Superior temporal gyrus (tissue), 1 donor: ENCODE data around the gene CRYBG1.
"Not testable (repeated sequence)": the region's sequence is repeated elsewhere in the genome, so short reads cannot be mapped to it uniquely, and the experiment has no call there.

Source experiments
- DNase-seq: peaks from one replicate; pipeline ENCODE4 v3.0.0-alpha.2; 2016; ENCODE audit errors: extremely low spot score

The CRYBG1 gene

GRCh38 chr6:106372838-106373501 lies 12.5 kb downstream of the CRYBG1 start:
- no peak for DNase-seq

GRCh38 chr6:106373502-106374239 lies 13.2 kb downstream of the CRYBG1 start:
- DNase-seq: no peak

- no peak for DNase-seq
These were observed 16.6 kb downstream of the CRYBG1 start for GRCh38 chr6:106377061-106377540.

GRCh38 chr6:106379951-106380350 lies 19.4 kb downstream of the CRYBG1 start:
- no peak for DNase-seq

GRCh38 chr6:106380407-106380806 lies 19.9 kb downstream of the CRYBG1 start:
- no peak for DNase-seq

- no peak for DNase-seq
These were observed 20.7 kb downstream of the CRYBG1 start for GRCh38 chr6:106381223-106381622.

GRCh38 chr6:106381881-106382280 lies 21.4 kb downstream of the CRYBG1 start:
- no peak for DNase-seq

- peak; percentile 3 for DNase-seq
These were observed 23.1 kb downstream of the CRYBG1 start for GRCh38 chr6:106383573-106383972.

GRCh38 chr6:106385530-106385929 lies 25.0 kb downstream of the CRYBG1 start:
- DNase-seq: peak; percentile 1

- DNase-seq: no peak
These were observed 27.4 kb downstream of the CRYBG1 start for GRCh38 chr6:106387875-106388274.

GRCh38 chr6:106390088-106390487 lies 29.6 kb downstream of the CRYBG1 start:
- DNase-seq: peak; percentile 2

- no peak for DNase-seq
These were observed 36.1 kb downstream of the CRYBG1 start for GRCh38 chr6:106396426-106397220.

- no peak for DNase-seq
These were observed 36.9 kb downstream of the CRYBG1 start for GRCh38 chr6:106397431-106397830.

GRCh38 chr6:106398621-106399020 lies 38.1 kb downstream of the CRYBG1 start:
- no peak for DNase-seq

- not testable (repeated sequence) for DNase-seq
These were observed 44.5 kb downstream of the CRYBG1 start for GRCh38 chr6:106405044-106405443.

GRCh38 chr6:106411056-106411455 lies 50.5 kb downstream of the CRYBG1 start:
- no peak for DNase-seq

GRCh38 chr6:106411643-106412200 lies 51.2 kb downstream of the CRYBG1 start:
- DNase-seq: no peak

GRCh38 chr6:106413016-106413415 lies 52.5 kb downstream of the CRYBG1 start:
- no peak for DNase-seq

- DNase-seq: no peak
These were observed 53.2 kb downstream of the CRYBG1 start for GRCh38 chr6:106413722-106414121.

- DNase-seq: no peak
These were observed 55.4 kb downstream of the CRYBG1 start for GRCh38 chr6:106415921-106416320.

- DNase-seq: no peak
These were observed 57.1 kb downstream of the CRYBG1 start for GRCh38 chr6:106417572-106418147.
